Left colon (tissue), 2 donors: Measurements from ENCODE around the gene HS2ST1. TPM values are rescaled to one million over a fixed set of nuclear protein-coding genes. Genes with fewer than 3 reads are reported as not detected.
"Not testable (repeated sequence)": the region's sequence is repeated elsewhere in the genome, so short reads cannot be mapped to it uniquely, and the experiment has no call there.

Experiments
- ATAC-seq: fragments of 200-7000 bp; cut with Tn5 transposase; one replicate; pipeline ENCODE4 v1.9.1; 2020; ENCODE audit warnings: mild to moderate bottlenecking, moderate library complexity
- DNase-seq, 2 donors: peaks; one replicate each; pipeline ENCODE4 v3.0.0-alpha.2; 2020
- intact Hi-C, 2 donors: fragments of 100-400 bp; cut with DNase I in 1 of 2; cut with micrococcal nuclease in 1 of 2; formaldehyde crosslinking; loops; one replicate each; pipeline versions ENCODE4 v1.11.2 to v1.14.0; 2022; cut with DNase I, micrococcal nuclease
- long read RNA-seq: library from polyadenylated mRNA; unstranded; transcript quantifications from one replicate; pipeline ENCODE4 v2.0.0, GENCODE V29; 2021
- total RNA-seq, 2 donors: library from RNA; stranded (reverse); fragmentation: NEBNext Ultra II Directional; extraction: Animal tissue kit (Norgen Biotek cat#: 25700); gene quantifications; one replicate each; pipeline ENCODE4 v1.2.1, GENCODE V29; 2021
- donor health status: DM: no; HTN: no; CAD: no.
- donor health status: DM: yes; HTN: yes; CAD: no.

Gene HS2ST1
- 10 to 100 TPM; 17.4 to 23.5 TPM for total RNA-seq
- long read RNA-seq, full-length matches to known transcripts = 10 of 13 reads
- long read RNA-seq, partial matches to known transcripts = 2 of 13 reads
- long read RNA-seq, other reads (novel, unspliced or antisense) = 1 of 13 reads

GRCh38 chr1:86914601-86914997, at the start of gene HS2ST1:
TSS of gene HS2ST1 (plus strand) at chr1:86914635.
- ATAC-seq (no peak), DNase-seq (no peak)
- intact Hi-C loops = no loop called here

DNA sequence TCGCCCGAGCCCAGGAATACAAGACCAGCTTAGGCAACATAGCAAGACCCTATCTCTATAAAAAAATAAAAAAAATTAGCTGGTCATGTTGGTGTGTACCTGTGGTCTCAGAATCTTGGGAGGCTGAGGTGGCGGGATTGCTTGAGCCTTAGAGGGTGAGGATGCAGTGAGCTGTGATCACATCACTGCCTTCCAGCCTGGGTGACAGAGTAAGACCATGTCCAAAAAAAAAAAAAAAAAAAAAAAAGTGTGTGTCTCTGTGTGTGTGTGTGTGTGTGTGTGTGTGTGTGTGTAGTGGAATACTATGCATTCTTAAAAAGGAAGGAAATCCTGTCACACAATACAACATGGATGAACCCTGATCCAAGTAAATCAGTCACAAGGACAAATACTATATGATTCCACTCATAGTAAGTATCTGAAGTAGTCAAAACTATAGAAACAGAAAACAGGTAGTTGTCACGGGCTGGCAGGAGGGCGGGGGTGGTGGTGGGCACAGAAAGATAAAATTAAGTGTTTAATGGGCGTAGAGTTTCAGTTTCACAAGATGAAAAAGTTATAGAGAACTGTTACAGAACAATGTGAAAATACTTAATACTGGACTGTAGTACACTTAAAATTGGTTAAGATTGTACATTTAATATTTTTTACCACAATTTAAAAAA, 48.3 kb upstream of the HS2ST1 start:
- intact Hi-C loops = no loop called here
- no peak for DNase-seq
- ATAC-seq = no peak

GRCh38 chr1:86866665-86867064, 47.8 kb upstream of the HS2ST1 start:
- no peak for DNase-seq
- ATAC-seq = no peak
- intact Hi-C loops = no loop called here

DNA sequence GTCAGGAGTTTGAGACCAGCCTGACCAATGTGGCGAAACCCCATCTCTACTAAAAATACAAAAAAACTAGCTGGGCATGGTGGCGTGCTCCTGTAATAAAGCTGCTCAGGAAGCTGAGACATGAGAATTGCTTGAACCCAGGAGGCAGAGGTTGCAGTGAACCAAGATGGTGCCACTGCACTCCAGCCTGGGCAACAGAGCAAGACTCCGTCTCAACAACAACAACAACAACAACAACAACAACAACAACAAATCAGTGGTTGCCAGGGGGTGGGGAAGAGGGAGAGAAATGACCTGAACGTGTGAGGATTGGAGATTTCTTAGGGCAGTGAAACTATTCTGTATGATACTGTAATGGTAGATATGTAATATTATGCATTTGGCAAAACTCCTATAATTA, 47.2 kb upstream of the HS2ST1 start:
- ATAC-seq, DNase-seq, intact Hi-C loops: not testable (repeated sequence)

- intact Hi-C loops = no loop called here
- ATAC-seq (no peak), DNase-seq (no peak)
These were observed 46.0 kb upstream of the HS2ST1 start for GRCh38 chr1:86868477-86868876.

GRCh38 chr1:86871001-86871400, 43.4 kb upstream of the HS2ST1 start:
- DNase-seq = no peak
- intact Hi-C loops = no loop called here
- no peak for ATAC-seq

- no peak for DNase-seq
- intact Hi-C loops = no loop called here
These were observed 42.3 kb upstream of the HS2ST1 start for GRCh38 chr1:86872086-86872485.

DNA sequence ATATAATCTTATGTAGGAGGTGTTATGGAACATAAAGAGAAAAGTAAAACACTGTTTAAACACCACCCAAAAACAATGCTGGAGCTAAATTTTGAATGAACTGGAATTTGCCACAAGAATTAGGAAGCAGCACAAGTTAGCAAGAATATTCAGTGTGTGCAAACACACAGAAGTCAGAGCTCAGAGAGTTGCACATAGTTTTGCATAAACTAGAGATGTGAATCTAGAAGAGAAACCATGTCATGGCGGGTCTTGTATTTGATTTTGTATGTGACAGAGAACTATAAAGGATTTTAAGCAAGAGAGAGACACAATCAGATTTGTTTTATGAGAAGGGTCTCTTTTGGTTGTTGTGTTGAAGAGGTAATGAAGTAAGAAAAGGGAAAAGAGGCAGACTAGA, 38.7 kb upstream of the HS2ST1 start:
- ATAC-seq = no peak
- intact Hi-C loops = no loop called here
- no peak for DNase-seq

More at GRCh38 chr1:86872086-86872485, 42.3 kb upstream of the HS2ST1 start:
- no peak for ATAC-seq

DNA sequence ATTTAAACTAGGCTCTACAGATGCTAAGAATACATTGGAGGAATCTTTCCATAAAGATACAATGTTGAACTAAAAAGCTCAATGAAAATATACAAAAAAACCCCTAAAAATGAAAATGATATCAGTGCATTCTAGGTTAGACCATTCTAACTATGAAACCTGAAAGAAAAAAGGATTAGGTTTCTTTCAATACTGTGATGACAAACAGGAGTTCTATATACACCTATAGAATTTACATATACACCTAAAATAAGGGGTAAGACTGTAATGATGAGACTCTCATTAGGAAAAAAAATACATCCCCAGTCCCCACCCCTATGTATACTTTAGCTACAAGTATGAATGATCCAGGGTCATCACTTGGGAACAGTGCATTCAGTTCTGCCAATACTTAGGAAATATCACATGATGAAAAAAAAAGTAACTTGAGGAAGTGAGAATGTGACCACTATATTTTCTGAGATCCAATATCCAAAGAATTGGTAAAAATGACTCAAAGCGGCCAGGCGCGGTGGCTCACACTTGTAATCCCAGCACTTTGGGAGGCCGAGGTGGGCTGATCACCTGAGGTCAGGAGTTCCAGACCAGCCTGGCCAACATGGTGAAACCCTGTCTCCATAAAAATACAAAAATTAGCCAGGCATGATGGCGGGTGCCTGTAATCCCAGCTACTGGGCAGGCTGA, 26.8 kb upstream of the HS2ST1 start:
- intact Hi-C loops = no loop called here
- ATAC-seq = no peak
- DNase-seq = no peak

- intact Hi-C loops = no loop called here
- ATAC-seq (no peak), DNase-seq (no peak)
These were observed 26.1 kb upstream of the HS2ST1 start for GRCh38 chr1:86888327-86888726.

DNA sequence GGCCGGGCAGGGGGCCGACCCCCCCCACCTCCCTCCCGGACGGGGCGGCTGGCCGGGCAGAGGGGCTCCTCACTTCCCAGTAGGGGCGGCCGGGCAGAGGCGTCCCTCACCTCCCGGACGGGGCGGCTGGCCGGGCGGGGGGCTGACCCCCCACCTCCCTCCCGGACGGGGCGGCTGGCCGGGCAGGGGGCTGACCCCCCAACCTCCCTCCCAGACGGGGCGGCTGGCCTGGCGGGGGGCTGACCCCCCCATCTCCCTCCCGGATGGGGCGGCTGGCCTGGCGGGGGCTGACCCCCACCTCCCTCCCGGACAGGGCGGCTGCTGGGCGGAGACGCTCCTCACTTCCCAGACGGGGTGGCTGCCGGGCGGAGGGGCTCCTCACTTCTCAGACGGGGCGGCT, 15.0 kb upstream of the HS2ST1 start:
- intact Hi-C loops, DNase-seq, ATAC-seq: not testable (repeated sequence)

GRCh38 chr1:86905875-86906274, 8.6 kb upstream of the HS2ST1 start:
- intact Hi-C loops = no loop called here
- ATAC-seq (no peak), DNase-seq (no peak)

- ATAC-seq (peak; percentile 98), DNase-seq (no peak)
- intact Hi-C loops = no loop called here
These were observed 8.0 kb upstream of the HS2ST1 start for GRCh38 chr1:86906419-86906818.

DNA sequence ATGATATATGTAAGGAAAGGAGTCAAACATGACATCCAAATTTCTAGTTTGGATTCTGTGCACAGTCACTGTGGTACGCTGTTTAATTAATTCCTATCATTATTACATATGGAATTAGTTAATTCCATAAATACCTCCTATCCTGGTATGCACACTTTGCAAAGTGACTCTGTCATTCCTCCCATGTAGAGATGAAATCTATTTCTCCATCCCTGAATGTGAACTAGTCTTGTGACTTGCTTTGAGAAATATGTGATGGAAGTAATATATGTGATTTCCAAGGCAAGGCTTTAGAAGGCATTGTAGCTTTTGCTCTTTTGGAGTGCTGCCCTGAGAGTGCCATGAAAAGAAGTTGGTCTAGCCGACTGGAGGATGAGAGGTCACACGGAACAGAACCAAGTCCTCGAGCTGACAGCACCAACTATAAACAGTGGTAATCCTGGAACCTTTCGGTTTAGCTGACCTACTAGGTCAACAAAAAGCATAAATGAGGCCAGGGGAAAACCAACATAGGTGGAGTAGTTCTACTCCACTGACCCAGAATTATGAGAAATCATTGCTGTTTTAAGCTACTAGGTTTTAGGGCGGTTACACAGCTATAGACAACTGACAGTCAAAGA, 2.0 kb upstream of the HS2ST1 start:
- ATAC-seq (no peak), DNase-seq (no peak)
- intact Hi-C loops = no loop called here

- no peak for ATAC-seq
- DNase-seq = peak in 1 of 2 donors; percentile 56
- intact Hi-C loops = no loop called here
These were observed 988 bp upstream of the HS2ST1 start for GRCh38 chr1:86913399-86913895.

DNA sequence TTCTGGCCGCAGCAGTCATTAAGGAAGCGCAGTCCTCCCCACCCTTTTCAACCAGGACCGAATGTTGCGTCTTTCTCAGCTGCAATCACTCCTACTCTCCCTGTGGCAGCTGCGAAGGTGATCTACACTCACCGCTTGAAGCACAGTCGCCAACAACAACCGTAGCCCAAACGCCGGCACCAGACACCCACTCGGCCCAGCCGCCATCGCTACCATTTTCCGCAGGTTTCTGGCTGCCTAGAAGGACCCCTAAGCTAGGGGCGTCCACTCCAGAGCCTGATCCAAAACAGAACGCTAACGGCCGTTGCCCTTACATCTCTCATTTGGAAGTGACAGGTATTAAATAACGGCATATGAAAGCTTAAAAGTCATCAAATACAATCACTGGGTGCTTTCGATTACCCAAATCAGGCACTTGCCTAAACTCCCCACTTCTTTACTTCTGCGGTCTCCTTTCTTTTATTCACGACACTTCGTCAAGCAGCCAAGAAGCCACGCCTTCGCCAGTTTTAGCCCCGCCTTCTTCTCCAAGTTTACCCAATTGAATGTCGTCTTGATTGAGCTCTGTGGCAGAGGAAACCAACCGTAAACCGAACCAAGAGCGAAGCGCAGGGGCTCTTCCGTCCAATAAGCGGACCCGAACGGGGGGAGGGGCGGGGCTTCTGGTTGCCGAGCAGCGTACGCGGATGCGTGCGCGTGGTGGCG, 387 bp upstream of the HS2ST1 start, which contains the start of gene SELENOF:
Gene SELENOF (minus strand): TSS at position 231 of the 705 bp plus-strand sequence. CDS start 15 bp downstream, at position 216.
- intact Hi-C loops = no loop called here
- peak; percentile 94 for ATAC-seq
- peak; percentile 99 to 100 for DNase-seq

GRCh38 chr1:86914998-86915736, 732 bp downstream of the HS2ST1 start:
- intact Hi-C loops = no loop called here
- ATAC-seq (peak; percentile 35), DNase-seq (peak; percentile 52 to 64)

- ATAC-seq = no peak
- intact Hi-C loops = no loop called here
- no peak for DNase-seq
These were observed 1.4 kb downstream of the HS2ST1 start for GRCh38 chr1:86915737-86916235.
